Ureter (tissue), 1 donor: ENCODE data around the gene ZNF77. TPM values are rescaled to one million over a fixed set of nuclear protein-coding genes. Genes with fewer than 3 reads are reported as not detected.
"Not testable (repeated sequence)": the region's sequence is repeated elsewhere in the genome, so short reads cannot be mapped to it uniquely, and the experiment has no call there.

Experiments used
- DNase-seq: peaks from one replicate; pipeline ENCODE4 v3.0.0-alpha.2; 2020; ENCODE audit warnings: low spot score
- total RNA-seq: library from RNA; stranded (reverse); gene quantifications from one replicate; pipeline ENCODE4 v1.2.4, GENCODE V29; 2023
- donor health status: DM: yes; HTN: yes; CAD: no.

The ZNF77 gene
- total RNA-seq, 1 donor from 2014 or later, result 6.6 TPM

- no peak for DNase-seq
These were observed 25.5 kb upstream of the ZNF77 start for GRCh38 chr19:2970201-2970835.

- DNase-seq, result peak; percentile 76
These were observed 24.3 kb upstream of the ZNF77 start for GRCh38 chr19:2969104-2969504.

- no peak for DNase-seq
These were observed 23.2 kb upstream of the ZNF77 start for GRCh38 chr19:2967972-2968371.

DNA sequence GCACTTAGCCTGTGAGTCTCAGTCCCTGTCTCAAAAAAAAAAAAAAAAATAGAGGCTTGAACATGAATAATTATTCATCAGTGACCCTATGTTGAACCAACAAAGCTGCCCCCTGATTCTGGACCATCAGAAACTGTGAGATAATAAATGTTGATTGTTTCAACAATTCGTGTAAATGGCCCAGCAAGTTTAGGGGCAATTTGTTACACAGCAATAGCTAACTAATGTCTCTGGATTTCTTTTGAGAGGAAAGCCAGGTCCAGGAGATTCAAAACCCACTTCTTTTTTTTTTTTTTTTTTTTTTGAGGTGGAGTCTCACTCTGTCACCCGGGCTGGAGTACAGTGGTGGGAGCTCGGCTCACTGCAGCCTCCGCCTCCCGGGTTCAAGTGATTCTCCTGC lies 20.1 kb upstream of the ZNF77 start:
- no peak for DNase-seq

- not testable (repeated sequence) for DNase-seq
These were observed 18.9 kb upstream of the ZNF77 start for GRCh38 chr19:2963631-2964030.

DNA sequence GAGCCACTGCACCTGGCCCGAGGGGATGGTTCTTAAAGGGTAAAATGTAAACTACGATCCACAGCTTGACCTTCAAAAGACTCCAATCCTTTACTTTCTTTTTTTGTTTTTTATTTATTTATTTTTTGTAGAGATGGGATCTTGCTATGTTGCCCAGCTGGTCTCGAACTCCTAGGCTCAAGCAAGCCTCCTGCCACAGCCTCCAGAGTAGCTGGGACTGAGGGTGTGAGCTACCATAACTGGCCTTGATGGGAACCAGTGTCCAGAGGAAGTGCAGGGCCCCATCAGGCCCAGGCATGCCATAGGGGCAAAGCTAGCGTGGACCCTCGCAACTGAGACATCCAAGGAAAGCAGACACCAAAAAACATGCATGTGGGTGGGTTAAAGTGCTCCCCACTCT lies 18.4 kb upstream of the ZNF77 start:
- no peak for DNase-seq

GRCh38 chr19:2962018-2962670 lies 17.4 kb upstream of the ZNF77 start:
- DNase-seq, result no peak

DNA sequence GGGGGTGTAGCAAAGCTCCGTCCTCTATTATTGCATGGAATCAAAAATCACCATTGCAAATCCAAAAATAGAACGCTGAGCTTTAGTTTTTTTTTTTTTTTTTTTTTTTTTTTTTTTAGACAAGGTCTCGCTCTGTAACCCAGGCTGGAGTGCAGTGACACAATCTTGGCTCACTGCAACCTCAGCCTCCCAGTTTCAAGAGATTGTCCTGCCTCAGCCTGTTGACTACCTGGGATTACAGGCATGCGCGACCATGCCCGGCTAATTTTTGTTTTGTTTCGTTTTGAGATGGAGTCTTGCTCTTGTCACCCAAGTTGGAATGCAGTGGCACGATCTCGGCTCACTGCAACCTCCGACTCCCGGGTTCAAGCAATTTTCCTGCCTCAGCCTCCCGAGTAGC lies 15.3 kb upstream of the ZNF77 start:
- no peak for DNase-seq

DNA sequence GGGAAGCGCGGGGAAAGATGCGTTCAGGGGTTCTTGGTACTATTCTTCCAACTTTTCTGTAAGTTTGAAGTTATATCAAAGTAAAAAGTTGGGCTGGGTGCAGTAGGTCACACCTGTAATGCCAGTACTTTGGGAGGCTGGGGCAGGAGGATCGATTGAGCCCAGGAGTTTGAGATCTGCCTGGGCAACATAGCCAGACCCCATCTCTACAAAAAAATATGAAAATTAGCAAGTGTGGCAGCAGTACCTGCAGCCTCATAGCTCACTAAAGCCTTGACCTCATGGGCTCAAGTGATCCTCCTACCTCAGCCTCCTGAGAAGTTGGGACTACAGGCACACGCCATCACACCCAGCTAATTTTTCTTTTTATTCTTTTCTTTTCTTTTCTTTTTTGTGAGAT lies 12.4 kb upstream of the ZNF77 start:
- DNase-seq, result no peak

DNA sequence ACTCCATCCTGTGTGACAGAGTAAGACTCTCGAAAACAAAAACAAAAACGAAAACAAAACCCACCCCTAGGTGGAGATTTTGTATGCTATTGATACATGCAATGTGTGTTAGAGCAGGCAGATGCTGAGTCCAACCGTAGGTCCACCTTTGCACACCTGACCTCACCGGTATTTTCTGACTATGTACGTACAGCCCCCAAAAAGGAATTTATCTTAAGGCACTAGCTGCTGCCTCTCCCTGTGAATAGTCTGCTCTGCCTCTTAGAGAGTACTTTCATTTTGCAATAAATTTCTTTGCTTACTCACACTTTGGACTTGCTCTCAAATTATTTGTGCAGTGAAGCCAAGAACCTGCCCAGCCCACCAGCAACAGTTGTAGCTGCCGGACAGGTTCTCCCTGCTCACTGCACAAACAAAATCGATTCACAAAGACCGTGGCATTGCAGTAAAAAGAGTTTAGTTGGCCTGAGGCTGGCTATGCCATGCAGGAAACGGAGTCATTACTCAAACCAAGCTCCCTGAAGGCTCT lies 8.2 kb upstream of the ZNF77 start:
- DNase-seq, result peak; percentile 74

DNA sequence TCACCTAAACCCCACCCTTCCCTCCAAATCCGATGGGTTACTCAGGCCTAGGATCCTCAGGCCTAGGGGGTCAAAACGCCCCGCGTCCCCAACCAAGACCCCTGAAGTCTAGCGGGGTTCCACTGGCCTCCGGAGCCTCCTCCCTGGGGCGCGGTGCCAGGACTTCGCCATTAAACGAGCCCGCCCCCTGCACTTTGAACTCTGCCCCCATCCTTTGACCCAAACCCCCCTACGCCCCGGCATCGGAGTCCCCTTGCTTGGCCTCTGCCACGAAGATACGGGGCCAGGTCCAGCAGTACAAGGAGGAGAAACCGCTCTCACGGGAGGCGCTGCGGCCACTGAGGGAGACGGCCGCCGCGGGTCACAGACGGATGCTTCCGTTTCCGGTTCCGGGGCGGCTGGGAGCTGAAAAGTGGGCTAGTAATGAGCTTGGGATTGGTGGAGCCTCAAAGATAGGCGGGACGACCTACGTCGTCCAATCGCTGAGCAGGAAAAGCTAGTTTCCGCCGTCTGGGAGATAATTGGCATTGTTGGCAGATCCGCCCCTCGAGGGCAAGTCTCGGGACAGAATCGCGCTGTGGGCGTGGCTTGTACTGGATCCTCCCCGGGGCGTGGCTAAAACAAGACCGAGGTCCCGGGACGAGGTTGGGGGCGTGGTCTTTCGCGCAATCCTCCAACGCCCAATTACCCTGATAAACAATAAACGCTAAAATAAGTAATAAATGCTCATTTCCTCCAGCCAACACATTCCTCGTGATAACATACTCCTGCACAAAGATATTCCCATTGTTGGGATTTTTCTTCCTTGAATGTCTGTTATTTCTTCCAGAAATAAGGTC lies 5.7 kb upstream of the ZNF77 start:
- peak; percentile 100 for DNase-seq

GRCh38 chr19:2949939-2950285 lies 5.1 kb upstream of the ZNF77 start:
- DNase-seq, result no peak

GRCh38 chr19:2945575-2946184 lies 909 bp upstream of the ZNF77 start:
- no peak for DNase-seq

DNA sequence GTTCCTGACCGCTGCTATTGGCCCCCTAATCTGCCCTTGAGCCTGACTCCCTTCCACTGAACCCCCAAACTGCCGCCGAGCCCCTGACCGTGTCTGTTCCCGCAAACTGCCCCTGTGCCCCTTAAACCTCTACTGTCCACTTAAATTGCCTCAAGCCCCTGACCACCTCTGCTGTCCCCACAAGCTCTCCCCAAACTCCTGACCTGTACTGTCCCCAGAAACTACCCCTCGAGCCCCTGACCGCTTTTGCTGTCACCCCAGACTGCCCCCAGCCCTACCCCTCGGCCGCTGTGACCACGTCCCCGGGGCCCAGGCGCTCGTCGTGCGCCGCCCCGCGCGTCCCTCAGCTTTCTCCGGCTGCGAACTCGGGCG lies 382 bp downstream of the ZNF77 start:
- DNase-seq, result no peak

- no peak for DNase-seq
These were observed 1.7 kb downstream of the ZNF77 start for GRCh38 chr19:2942928-2943640.

GRCh38 chr19:2935863-2936262 lies 8.9 kb downstream of the ZNF77 start:
- DNase-seq, result not testable (repeated sequence)

DNA sequence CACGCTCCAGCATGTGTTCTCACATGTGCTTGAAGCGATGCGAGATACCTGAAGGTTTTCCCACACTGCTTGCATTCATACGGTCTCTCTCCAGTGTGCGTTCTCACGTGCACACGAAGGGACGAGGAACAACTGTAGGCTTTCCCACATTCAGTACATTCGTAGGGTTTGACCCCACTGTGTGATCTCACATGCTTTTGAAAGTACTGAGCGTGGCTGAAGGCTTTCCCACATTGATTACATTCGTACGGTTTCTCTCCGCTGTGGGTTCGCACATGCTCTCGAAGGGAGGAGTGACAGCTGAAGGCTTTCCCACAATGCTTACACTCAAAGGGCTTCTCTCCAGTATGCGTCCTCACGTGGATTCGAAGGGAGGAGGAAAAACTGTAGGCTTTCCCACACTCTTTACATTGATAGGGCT lies 11.3 kb downstream of the ZNF77 start:
- DNase-seq, result no peak

DNA sequence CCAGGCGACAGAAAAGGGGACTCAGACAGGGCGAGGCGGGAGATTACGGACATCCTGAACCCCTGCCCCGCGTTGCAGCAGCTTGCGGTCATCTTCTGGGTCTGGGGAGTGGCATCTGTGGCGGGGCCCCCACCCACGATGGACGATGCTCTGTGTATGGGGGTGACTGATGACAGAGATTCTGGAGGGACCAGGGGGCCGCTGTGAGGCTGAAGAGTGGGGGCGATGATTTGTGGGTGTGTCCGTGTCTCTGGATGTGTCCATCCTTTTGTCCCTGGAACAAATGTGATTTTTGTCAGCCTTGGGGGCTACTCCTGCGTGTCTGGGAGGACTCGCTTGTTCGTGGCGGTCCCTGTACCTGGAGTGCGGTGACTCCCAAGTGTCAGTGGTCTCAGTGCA lies 17.7 kb downstream of the ZNF77 start:
- DNase-seq, result no peak

- no peak for DNase-seq
These were observed 18.3 kb downstream of the ZNF77 start for GRCh38 chr19:2926341-2927031.

GRCh38 chr19:2923510-2923909 lies 21.3 kb downstream of the ZNF77 start:
- DNase-seq, result no peak

DNA sequence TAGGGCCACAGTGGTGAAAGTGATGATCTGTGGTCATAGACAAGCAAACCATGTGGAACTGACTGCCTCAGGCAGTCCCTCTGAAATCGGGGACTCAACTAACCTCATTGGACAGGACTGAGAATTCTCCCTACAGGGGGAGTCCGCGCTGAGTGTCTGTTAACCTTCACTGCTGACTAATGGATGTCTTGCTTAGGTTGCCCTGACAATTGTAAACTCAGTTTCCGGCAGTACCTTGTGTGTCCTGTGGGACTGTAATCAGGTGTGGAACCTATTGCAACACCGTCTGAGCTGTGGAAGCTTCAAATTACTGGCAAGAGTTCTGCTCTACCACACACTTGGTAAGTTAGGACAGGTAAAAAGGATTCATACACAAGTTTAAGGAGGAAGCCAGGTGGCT lies 21.8 kb downstream of the ZNF77 start:
- DNase-seq, result no peak
